PC-9 (cell line): ENCODE measurements around the gene LDHD. TPM values are rescaled to one million over a fixed set of nuclear protein-coding genes. Genes with fewer than 3 reads are reported as not detected.
"Not testable (repeated sequence)": the region's sequence is repeated elsewhere in the genome, so short reads cannot be mapped to it uniquely, and the experiment has no call there.

Experiments used
- BruUV-seq: library from RNA; stranded (reverse); fragments of 400-500 nt; replicated peaks from 2 replicates; lab custom pipeline; 2021; lab: Mats Ljungman, UMichigan
- CTCF ChIA-PET: fragments of 300-600 bp; sonication (Branson Sonifier 250); formaldehyde crosslinking; loops from one replicate; lab custom pipeline; 2022; ENCODE audit warnings: antibody characterized with exemption; lab: Charles Lee
- POLR2A ChIA-PET: fragments of 300-600 bp; sonication (Branson Sonifier 250); formaldehyde crosslinking; loops from one replicate; lab custom pipeline; 2022; ENCODE audit warnings: antibody characterized with exemption; ENCODE audit not compliant: unreplicated experiment; lab: Charles Lee
- DNase-seq, 2 experiments: peaks; one replicate each; pipeline versions ENCODE4 v3.0.0 to v3.0.0-alpha.2; 2015 to 2022; ENCODE audit warnings: mixed read lengths in 1 of 2
- H2AFZ ChIP-seq: fragments of 200-600 bp; sonication (generic); 2 replicates; pipeline ENCODE4 v1.8.1; 2017; ENCODE audit warnings: antibody characterized with exemption
- H3F3A ChIP-seq: fragments of 200-600 bp; sonication (generic); 2 replicates; pipeline ENCODE4 v1.8.1; 2017; ENCODE audit warnings: antibody characterized with exemption, mild to moderate bottlenecking, low read depth; ENCODE audit not compliant: insufficient read depth
- H3K27ac ChIP-seq: fragments of 200-600 bp; sonication (generic); 2 replicates; pipeline ENCODE4 v1.6.1; 2016; ENCODE audit warnings: mixed run types
- H3K27me3 ChIP-seq: fragments of 200-600 bp; sonication (generic); 2 replicates; pipeline ENCODE4 v1.6.1; 2016; ENCODE audit warnings: low read depth, mixed run types; ENCODE audit not compliant: insufficient read depth
- H3K36me3 ChIP-seq: fragments of 200-600 bp; sonication (generic); 2 replicates; pipeline ENCODE4 v1.6.1; 2016; ENCODE audit warnings: low read depth, mixed run types
- H3K4me1 ChIP-seq: fragments of 200-600 bp; sonication (generic); replicated peaks from 2 replicates; pipeline ENCODE4 v1.6.1; 2016; ENCODE audit warnings: mixed run types; ENCODE audit not compliant: insufficient read depth
- H3K4me2 ChIP-seq: fragments of 200-600 bp; sonication (generic); 2 replicates; pipeline ENCODE4 v1.6.1; 2017; ENCODE audit warnings: mixed run types
- H3K4me3 ChIP-seq: fragments of 200-600 bp; sonication (generic); 2 replicates; pipeline ENCODE4 v1.6.1; 2016; ENCODE audit warnings: mixed run types
- H3K79me2 ChIP-seq: fragments of 200-600 bp; sonication (generic); 2 replicates; pipeline ENCODE4 v1.6.1; 2017; ENCODE audit warnings: low read depth, mixed run types
- H3K9me2 ChIP-seq: fragments of 200-600 bp; sonication (generic); 2 replicates; pipeline ENCODE4 v1.8.1; 2017; ENCODE audit warnings: mild to moderate bottlenecking; ENCODE audit not compliant: insufficient read depth
- H3K9me3 ChIP-seq: fragments of 200-600 bp; sonication (generic); 2 replicates; pipeline ENCODE4 v1.8.1; 2016; ENCODE audit warnings: low read depth; ENCODE audit not compliant: insufficient read depth
- H4K20me1 ChIP-seq: fragments of 200-600 bp; sonication (generic); 2 replicates; pipeline ENCODE4 v1.8.1; 2017; ENCODE audit not compliant: insufficient read depth
- EZH2 ChIP-seq: fragments of 200-600 bp; sonication (generic); IDR thresholded peaks from 2 replicates; pipeline ENCODE4 v1.8.0; 2017; ENCODE audit warnings: antibody characterized with exemption, low read depth
- intact Hi-C: fragments of 100-400 bp; cut with micrococcal nuclease; formaldehyde crosslinking; loops from one replicate; pipeline ENCODE4 v1.10.0; 2022; ENCODE audit not compliant: unreplicated experiment
- total RNA-seq: library from RNA; stranded (reverse); gene quantifications from 2 replicates; pipeline ENCODE4 v1.2.3, GENCODE V29; 2021
- TF ChIP-seq, protein P1 (sequence below): fragments of 200-600 bp; sonication (generic); conservative IDR thresholded peaks from 2 replicates; pipeline ENCODE4 v1.6.1; 2017; ENCODE audit warnings: mixed run types, antibody characterized with exemption, mild to moderate bottlenecking, moderate library complexity

Gene LDHD
- total RNA-seq, 1 experiment from 2014 or later: 1.3 TPM

DNA sequence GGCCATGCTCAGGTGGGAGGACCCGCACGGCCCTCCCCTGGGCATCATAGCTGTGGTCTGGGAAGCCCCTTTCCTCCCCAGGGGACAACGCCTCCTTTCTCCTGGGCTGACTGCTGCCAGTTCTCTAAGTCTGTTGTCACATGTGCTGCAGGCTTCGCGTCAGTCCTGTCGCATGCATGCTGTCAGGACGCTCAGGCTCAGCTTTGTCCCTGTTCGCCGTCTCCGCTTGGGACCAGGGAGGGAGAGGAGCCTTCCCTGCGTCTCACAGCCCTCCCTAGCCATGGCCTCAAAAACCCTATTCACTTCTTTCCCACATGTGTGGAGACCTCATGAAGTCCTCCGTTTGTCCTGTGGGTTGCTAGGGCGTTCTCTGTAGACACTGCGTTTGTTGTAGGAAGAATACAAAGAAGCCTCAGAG is 21.4 kb downstream of the LDHD start:
- H3K36me3 ChIP-seq: no peaks in the 10 kb centered on the region
- CTCF ChIA-PET: no interaction called here
- H3F3A ChIP-seq: peaks cover 13% of the 10 kb centered on the region
- TF ChIP-seq EZH2: no peak
- TF ChIP-seq, protein P1, sequence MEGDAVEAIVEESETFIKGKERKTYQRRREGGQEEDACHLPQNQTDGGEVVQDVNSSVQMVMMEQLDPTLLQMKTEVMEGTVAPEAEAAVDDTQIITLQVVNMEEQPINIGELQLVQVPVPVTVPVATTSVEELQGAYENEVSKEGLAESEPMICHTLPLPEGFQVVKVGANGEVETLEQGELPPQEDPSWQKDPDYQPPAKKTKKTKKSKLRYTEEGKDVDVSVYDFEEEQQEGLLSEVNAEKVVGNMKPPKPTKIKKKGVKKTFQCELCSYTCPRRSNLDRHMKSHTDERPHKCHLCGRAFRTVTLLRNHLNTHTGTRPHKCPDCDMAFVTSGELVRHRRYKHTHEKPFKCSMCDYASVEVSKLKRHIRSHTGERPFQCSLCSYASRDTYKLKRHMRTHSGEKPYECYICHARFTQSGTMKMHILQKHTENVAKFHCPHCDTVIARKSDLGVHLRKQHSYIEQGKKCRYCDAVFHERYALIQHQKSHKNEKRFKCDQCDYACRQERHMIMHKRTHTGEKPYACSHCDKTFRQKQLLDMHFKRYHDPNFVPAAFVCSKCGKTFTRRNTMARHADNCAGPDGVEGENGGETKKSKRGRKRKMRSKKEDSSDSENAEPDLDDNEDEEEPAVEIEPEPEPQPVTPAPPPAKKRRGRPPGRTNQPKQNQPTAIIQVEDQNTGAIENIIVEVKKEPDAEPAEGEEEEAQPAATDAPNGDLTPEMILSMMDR: no peak
- no peaks in the 10 kb centered on the region for H3K9me2 ChIP-seq
- peaks cover 52% of the 10 kb centered on the region for H3K4me1 ChIP-seq
- H3K27ac ChIP-seq: no peak overlapping the region
- H3K27me3 ChIP-seq: no peaks in the 10 kb centered on the region
- POLR2A ChIA-PET: no interaction called here
- no peak overlapping the region for H3K4me3 ChIP-seq
- no peak for DNase-seq
- no peaks in the 10 kb centered on the region for H3K9me3 ChIP-seq
- intact Hi-C loops: no loop called here
- peaks cover 65% of the 10 kb centered on the region for H3K79me2 ChIP-seq
- no peak overlapping the region for H2AFZ ChIP-seq
- H4K20me1 ChIP-seq: no peaks in the 10 kb centered on the region; the same call in 1 of the 2 replicates
- no peak overlapping the region for H3K4me2 ChIP-seq
- BruUV-seq: no TSS peak

GRCh38 chr16:75093598-75094540 is 22.7 kb downstream of the LDHD start:
- intact Hi-C loops: no loop called here
- Histone ChIP-seq H2AFZ (no peak overlapping the region), H3K4me3 (no peak overlapping the region), H3K27me3 (no peaks in the 10 kb centered on the region), H3K79me2 (peaks cover 73% of the 10 kb centered on the region), H3K4me1 (peaks cover 60% of the 10 kb centered on the region), H4K20me1 (no peaks in the 10 kb centered on the region; the same call in 1 of the 2 replicates), H3F3A (peaks cover 13% of the 10 kb centered on the region), H3K9me3 (no peaks in the 10 kb centered on the region), H3K27ac (no peak overlapping the region), H3K4me2 (no peak overlapping the region), H3K9me2 (no peaks in the 10 kb centered on the region), H3K36me3 (no peaks in the 10 kb centered on the region)
- BruUV-seq: no TSS peak
- no peak for DNase-seq
- ChIA-PET CTCF (no interaction called here), POLR2A (no interaction called here)
- TF ChIP-seq EZH2: no peak
- TF ChIP-seq, protein P1: no peak

- H3K27ac ChIP-seq: peak overlapping the region; percentile 26; the same call in 1 of the 2 replicates
- no peaks in the 10 kb centered on the region; the same call in 1 of the 2 replicates for H4K20me1 ChIP-seq
- no TSS peak for BruUV-seq
- peaks cover 73% of the 10 kb centered on the region for H3K79me2 ChIP-seq
- no peaks in the 10 kb centered on the region for H3K9me3 ChIP-seq
- H3K4me2 ChIP-seq: no peak overlapping the region
- H3K36me3 ChIP-seq: no peaks in the 10 kb centered on the region
- H3K27me3 ChIP-seq: no peaks in the 10 kb centered on the region
- H3F3A ChIP-seq: peaks cover 13% of the 10 kb centered on the region
- peaks cover 58% of the 10 kb centered on the region for H3K4me1 ChIP-seq
- H3K4me3 ChIP-seq: no peak overlapping the region
- TF ChIP-seq, protein P1: no peak
- TF ChIP-seq EZH2: no peak
- CTCF ChIA-PET: no interaction called here
- intact Hi-C loops: no loop called here
- DNase-seq: no peak
- H2AFZ ChIP-seq: no peak overlapping the region
- POLR2A ChIA-PET: interaction anchor here (0.5 to 0.6 kb wide), 2 partner anchors 16 to 108 kb away, joined by 5 to 16 read pairs; partner anchors contain the start of gene WDR59
- no peaks in the 10 kb centered on the region for H3K9me2 ChIP-seq
Observed at GRCh38 chr16:75092777-75093176, 23.8 kb downstream of the LDHD start.

GRCh38 chr16:75091619-75092018 is 25.0 kb downstream of the LDHD start:
- H4K20me1 ChIP-seq, H3K4me3 ChIP-seq, H3K9me3 ChIP-seq, CTCF ChIA-PET, POLR2A ChIA-PET, DNase-seq, H2AFZ ChIP-seq, BruUV-seq, H3K27ac ChIP-seq, intact Hi-C loops, H3K9me2 ChIP-seq, H3K27me3 ChIP-seq, H3K36me3 ChIP-seq: not testable (repeated sequence)
- Histone ChIP-seq H3F3A (peaks cover 13% of the 10 kb centered on the region), H3K4me2 (peak overlapping the region; percentile 38), H3K79me2 (peaks cover 76% of the 10 kb centered on the region), H3K4me1 (peaks cover 46% of the 10 kb centered on the region)

GRCh38 chr16:75090899-75091298 is 25.7 kb downstream of the LDHD start:
- intact Hi-C loops, DNase-seq, H3K9me3 ChIP-seq, H4K20me1 ChIP-seq, BruUV-seq, H3K36me3 ChIP-seq, H3F3A ChIP-seq, CTCF ChIA-PET, H2AFZ ChIP-seq, POLR2A ChIA-PET, H3K4me2 ChIP-seq, H3K27ac ChIP-seq, H3K9me2 ChIP-seq, H3K4me3 ChIP-seq, H3K27me3 ChIP-seq: not testable (repeated sequence)
- peaks cover 39% of the 10 kb centered on the region for H3K4me1 ChIP-seq
- peaks cover 78% of the 10 kb centered on the region for H3K79me2 ChIP-seq
